ENCODE results near the gene TRAPPC11.

Gene TRAPPC11

GRCh38 chr4:183637461-183637860 is 21.6 kb upstream of the TRAPPC11 start:
- DNase-seq (ENCODE audit: low read depth in 2 of 2) = no peak

DNA sequence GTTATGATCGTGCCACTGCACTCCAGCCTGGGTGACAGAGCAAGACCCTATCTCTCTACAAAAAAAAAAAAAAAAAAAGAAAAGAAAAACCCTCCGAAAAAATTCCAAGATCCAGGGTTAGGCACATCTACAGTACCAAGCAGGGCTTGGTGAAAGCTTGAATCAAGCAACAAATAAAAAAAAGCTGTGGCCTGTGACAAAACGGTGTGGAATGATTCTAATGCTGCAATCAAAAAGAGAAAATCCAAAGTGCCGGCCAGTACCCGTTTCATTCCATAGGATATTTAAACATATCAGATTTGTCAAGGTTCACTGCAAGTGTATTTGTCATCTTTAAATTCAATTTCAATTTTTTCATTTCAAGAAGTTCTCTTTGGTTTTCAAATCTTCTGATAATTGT is 20.7 kb upstream of the TRAPPC11 start:
- DNase-seq (ENCODE audit: low read depth in 2 of 2) = no peak

- no peak for DNase-seq (ENCODE audit: low read depth in 2 of 2)
Measured at GRCh38 chr4:183639291-183639690, 19.8 kb upstream of the TRAPPC11 start.

DNA sequence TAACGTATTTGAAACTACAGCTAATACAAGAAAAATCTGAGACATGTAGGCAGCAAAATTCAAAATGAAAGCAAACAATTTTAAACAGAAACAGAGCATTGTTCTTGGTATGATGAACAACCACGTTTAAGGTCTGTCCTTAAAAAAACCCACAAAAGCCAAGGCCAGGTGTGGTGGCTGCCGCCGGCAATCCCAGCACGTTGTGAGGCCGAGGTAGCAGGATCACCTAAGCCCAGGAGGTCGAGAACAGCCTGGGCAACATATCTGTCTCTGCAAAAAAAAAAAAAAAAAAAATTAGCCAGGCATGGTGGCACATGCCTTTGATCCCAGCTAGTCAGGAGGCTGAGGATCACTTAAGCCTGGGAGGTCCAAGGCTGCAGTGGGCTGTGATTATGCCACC is 13.8 kb upstream of the TRAPPC11 start:
- no peak for DNase-seq (ENCODE audit: low read depth in 2 of 2)

DNA sequence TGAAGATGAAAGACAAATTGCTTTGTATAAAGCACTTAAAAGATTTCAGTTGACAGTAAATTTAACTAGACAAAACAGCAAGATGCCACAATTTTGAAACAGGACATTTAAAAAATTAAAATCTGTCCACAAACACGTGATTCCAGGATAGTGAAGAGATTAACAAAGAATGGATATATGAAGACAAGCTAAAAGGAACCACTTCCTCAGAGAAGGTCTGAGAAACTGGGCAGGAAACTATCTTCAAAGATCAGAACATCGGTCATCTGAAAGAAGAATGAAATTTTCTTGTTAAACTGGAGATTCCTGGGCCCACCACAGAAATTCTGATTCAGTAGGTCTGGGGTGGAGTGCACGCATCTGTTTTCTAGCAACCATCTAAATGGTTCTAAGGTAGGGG is 1.5 kb upstream of the TRAPPC11 start:
- DNase-seq (ENCODE audit: low read depth in 2 of 2) = no peak

GRCh38 chr4:183658362-183659028 is 598 bp upstream of the TRAPPC11 start:
- no peak for DNase-seq (ENCODE audit: low read depth in 2 of 2)

DNA sequence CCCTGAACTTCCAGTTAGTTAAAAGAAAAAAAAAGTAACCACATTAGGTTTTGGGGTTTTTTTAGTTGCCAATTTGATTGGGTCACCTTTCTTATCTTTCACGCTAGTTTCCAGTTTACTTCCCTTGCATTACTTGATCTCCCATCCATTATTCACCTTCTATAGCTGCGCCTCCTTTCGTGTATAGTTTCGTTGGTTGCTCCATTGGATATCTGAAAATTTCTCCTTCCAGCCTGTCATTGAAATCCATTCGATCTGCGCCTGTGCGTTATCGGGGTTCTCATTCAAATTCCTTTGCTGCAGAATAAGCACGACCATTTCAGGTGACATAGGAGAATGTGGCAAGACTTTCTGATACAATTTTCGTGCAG is 764 bp downstream of the TRAPPC11 start:
- no peak for DNase-seq (ENCODE audit: low read depth in 2 of 2)

DNA sequence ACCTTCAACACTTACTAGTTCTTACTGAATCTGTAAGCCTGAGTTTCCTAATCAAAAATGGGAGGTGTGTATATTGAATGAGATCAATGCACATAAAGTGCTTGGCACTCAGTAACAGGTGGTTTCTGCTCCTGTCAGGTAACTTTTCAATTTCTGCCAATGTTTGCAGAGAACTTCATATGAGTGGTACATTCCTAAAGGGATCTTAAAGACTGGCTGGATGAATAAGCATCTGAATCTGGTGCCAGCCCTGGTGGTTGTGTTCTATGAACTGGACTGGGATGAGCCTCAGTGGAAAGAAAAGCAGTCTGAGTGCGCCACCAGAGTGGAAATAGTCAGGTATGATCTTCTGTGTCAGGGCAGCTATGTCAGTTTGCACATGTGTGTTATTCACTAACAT is 7.0 kb downstream of the TRAPPC11 start:
- no peak for DNase-seq (ENCODE audit: low read depth in 2 of 2)

- no peak for DNase-seq (ENCODE audit: low read depth in 2 of 2)
Measured at GRCh38 chr4:183670251-183670650, 11.2 kb downstream of the TRAPPC11 start.

DNA sequence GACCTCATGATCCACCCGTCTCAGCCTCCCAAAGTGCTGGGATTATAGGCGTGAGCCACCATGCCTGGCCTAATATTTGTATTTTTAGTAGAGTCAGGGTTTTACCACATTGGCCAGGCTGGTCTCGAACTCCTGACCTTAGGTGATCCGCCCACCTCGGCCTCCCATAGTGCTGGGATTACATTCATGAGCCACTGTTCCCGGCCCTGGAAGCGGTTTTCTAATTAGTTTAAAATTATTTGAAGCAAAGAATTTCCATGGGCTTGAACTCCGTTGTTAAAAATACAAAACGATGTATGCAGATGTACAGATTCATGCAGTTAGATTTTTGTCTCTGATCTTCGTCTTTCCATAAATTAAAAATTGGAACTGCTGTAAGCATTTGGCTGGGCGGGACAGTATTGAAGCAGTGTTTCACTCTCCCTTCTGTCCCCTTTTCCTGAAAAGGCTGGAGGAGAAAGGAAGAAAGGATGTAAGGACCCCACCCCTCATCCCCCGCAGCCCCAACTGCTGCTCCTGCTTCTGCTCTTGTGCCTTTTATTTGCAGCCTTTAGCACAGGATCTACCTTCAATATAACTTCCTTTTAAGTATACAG is 12.0 kb downstream of the TRAPPC11 start:
- DNase-seq (ENCODE audit: low read depth in 2 of 2) = no peak

- DNase-seq (ENCODE audit: low read depth in 2 of 2) = no peak
Measured at GRCh38 chr4:183674153-183674552, 15.1 kb downstream of the TRAPPC11 start.

GRCh38 chr4:183675625-183676024 is 16.5 kb downstream of the TRAPPC11 start:
- DNase-seq (ENCODE audit: low read depth in 2 of 2) = no peak

DNA sequence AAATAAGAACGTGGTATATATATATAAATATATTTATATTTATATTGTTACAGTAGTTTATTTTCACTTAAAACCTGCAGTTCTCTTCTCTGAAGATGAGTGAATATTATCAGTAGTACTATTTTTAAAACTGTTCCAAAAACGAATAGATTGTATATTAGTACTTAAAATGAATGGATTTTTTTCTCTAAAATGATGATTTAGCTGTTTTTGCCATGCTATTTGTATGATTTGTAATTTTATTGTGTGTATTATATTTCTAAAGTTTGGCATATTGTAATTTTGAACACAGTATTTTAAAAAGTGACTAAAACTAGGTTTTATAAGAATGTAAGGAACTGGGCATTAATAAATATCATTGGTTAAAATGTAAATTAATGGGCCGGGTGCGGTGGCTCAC is 22.0 kb downstream of the TRAPPC11 start:
- DNase-seq (ENCODE audit: low read depth in 2 of 2) = no peak

DNA sequence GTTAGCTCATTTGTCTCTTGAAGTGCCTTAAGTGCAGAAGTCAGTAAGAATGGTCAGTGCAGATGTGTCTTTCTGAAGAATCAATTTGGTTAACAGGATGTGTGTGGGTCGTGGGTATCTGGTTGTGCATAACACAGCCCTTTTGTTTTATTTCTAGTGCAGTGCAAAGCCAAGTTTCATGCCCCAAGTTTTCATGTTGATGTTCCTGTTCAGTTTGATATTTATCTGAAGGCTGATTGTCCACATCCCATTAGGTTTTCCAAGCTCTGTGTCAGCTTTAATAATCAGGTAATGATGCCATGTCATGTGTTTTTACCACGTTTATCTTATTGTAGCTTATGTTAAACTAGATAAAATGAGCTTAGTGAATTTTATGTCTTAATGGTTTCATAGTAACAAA is 27.4 kb downstream of the TRAPPC11 start:
- DNase-seq (ENCODE audit: low read depth in 2 of 2) = no peak

- no peak for DNase-seq (ENCODE audit: low read depth in 2 of 2)
Measured at GRCh38 chr4:183688216-183688615, 29.1 kb downstream of the TRAPPC11 start.

DNA sequence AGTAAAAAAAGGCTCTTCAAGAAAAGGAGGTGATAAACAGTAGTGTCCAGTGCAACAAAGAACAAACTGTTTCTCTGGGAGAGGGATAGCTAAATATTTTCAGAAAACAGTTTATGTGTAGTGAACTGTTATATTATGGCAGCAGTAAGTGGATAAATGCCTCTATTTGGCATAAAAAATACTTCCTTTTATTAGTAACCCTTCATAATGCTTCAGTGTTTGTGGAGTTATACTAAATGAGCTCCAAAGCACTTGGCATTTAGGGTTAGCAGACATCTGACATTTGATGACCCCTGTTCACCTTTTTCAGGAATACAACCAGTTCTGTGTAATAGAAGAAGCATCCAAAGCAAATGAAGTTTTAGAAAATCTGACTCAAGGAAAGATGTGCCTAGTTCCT is 31.9 kb downstream of the TRAPPC11 start:
- no peak for DNase-seq (ENCODE audit: low read depth in 2 of 2)

DNA sequence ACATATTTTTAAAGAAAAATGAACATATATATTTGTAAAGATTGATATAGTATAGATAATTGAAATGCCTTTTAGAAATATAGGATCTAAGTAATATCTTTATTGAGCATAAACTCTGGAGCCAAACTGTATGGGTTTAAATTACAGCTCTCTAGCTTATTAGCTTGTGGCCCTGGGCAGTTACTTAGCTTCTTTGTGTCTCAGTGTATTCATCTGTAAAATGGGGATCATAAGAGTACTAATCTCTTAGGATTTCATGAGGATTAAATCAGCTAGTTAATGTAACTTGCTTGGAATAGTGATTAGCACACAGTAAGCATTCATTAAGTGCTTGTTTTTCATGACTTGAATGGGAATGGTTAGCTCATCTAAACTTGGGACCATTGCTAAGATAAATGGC is 32.8 kb downstream of the TRAPPC11 start:
- no peak for DNase-seq (ENCODE audit: low read depth in 2 of 2)

DNA sequence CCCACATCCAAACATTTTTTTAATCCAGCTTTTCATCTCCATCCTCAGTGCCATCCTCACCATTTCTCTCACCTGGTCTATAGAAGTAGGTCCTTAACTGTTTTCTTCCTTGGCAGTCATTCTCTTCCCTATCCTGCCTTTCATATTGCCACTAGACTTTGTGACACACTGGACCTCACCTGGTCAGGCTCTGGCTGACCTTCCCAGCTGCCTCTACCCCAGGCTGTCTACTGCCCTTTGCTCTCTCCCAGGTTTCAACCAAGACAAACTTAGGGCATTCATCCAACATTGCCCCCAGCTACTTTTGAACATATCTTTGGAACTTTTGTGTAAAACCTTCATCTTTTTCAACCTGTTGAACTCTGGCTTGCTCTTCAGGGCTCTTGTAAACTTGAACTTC is 39.8 kb downstream of the TRAPPC11 start:
- DNase-seq (ENCODE audit: low read depth in 2 of 2) = no peak

DNA sequence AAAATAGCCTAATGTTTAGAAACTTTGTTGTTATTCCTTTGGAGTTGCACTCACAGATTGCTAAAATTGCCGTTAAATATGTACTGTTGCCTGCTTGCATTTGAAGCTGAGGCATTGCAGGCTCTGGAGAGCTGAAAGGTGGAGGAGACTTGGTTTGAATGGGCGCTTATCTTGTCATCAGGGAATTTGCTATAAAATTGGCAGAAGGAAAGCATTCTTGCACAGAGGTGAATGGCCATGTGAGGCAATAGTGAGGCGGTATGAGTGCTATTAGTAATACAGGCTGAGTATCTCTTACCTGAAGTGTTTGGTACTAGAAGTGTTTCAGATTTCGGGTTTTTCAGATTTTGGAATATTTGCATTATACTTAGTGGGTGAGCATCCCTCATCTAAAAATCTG is 41.3 kb downstream of the TRAPPC11 start:
- DNase-seq (ENCODE audit: low read depth in 2 of 2) = no peak

DNA sequence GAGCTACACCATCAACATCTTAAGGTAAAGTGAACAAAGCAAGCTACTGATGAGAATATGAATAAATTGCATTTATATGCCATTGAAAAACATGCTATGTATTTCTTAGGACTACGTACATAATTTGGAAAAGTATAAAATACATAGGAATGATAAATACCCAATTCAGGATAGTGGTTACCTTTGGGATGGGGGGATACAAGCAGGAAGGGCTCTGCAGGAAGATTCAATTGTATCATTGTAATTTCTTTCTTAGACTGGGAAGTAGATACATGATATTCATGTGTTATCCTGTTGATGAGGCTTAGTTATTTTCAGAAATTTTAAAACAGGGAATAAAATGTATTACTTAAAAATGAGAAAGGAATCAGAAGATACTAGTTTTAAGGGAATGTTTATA is 43.4 kb downstream of the TRAPPC11 start:
- DNase-seq (ENCODE audit: low read depth in 2 of 2) = no peak

DNA sequence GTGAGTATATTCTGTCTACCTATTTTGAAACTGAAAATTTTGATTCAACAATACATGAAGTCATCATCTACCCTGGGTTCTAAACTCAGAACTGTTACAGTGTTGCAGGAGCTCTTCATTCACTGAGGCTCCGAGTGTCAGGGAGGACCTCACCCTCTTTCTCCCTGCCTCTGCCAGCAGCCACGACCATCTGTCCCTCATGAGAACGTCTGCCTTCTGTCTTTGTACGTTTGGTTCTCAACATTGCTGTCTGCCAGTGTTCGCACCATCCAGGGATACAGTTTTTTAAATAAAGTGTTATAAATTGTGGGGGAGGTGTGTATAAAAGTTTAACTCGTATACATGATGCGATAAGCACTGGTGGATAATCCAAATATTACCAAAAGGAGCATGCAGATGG is 55.5 kb downstream of the TRAPPC11 start:
- DNase-seq (ENCODE audit: low read depth in 2 of 2) = no peak

DNA sequence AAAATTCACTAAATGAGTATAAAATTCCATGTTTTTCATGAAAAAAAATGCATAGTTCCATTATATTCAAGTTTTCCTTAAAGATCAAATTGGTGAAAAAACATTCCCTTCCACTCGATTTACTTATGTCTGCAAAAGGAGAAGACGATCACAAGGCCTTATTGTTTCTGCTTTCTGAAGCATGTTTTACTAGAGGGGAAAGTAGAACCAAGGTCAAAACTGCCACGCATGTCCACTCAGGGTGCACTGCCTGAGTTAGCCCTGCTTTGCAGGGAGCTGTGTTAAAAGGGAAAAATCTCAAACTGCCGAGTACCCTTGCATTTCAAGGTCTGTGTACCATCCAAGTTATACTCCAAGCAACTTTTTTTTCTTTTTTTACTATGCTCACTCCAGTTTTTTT is 57.2 kb downstream of the TRAPPC11 start:
- DNase-seq (ENCODE audit: low read depth in 2 of 2) = no peak

GRCh38 chr4:183718876-183719275 is 59.8 kb downstream of the TRAPPC11 start:
- DNase-seq (ENCODE audit: low read depth in 2 of 2) = no peak

Data from activated CD8-positive, alpha-beta memory T cell treated with anti-CD3 and anti-CD28 coated beads for 4 hours (primary cell).